Spinal cord (tissue), 10 donors: ENCODE measurements around the gene HS6ST3. TPM values are rescaled to one million over a fixed set of nuclear protein-coding genes. Genes with fewer than 3 reads are reported as not detected.

ENCODE experiments used
- DNase-seq, 6 donors: peaks; one replicate each; pipeline versions ENCODE4 v3.0.0 to v3.0.0-alpha.2; 2013 to 2015; ENCODE audit warnings: low spot score in 6 of 6, low read depth in 4 of 6
- H3K27ac ChIP-seq: one replicate; pipeline ENCODE4 v1.5.1; 2013; ENCODE audit warnings: low read depth, low read length, control low read depth
- H3K27me3 ChIP-seq: one replicate; pipeline ENCODE4 v1.6.1; 2013; ENCODE audit warnings: low read length; ENCODE audit not compliant: control insufficient read depth, insufficient read depth
- H3K36me3 ChIP-seq: one replicate; pipeline ENCODE4 v1.6.1; 2013; ENCODE audit warnings: low read length; ENCODE audit not compliant: control insufficient read depth, insufficient read depth
- H3K4me1 ChIP-seq: one replicate; pipeline ENCODE4 v1.6.1; 2013; ENCODE audit warnings: low read length; ENCODE audit not compliant: control insufficient read depth, insufficient read depth
- H3K4me3 ChIP-seq: one replicate; pipeline ENCODE4 v1.5.1; 2013; ENCODE audit warnings: low read depth, low read length, control low read depth
- H3K9me3 ChIP-seq: one replicate; pipeline ENCODE4 v1.6.1; 2013; ENCODE audit warnings: low read length; ENCODE audit not compliant: control insufficient read depth, insufficient read depth
- WGBS: methylation state at CpG from one replicate; pipeline ENCODE4 v1.1.5; 2013; ENCODE audit warnings: missing lambda C conversion rate; ENCODE audit not compliant: insufficient coverage; 5-methylcytosine and 5-hydroxymethylcytosine counted together
- polyA plus RNA-seq, 2 donors: library from polyadenylated mRNA; unstranded; fragments of 120-200 nt; gene quantifications; one replicate each; pipeline ENCODE4 v1.2.1, GENCODE V29; 2013; ENCODE audit not compliant: insufficient read length in 2 of 2
- total RNA-seq, 2 donors: library from RNA; depleted of rRNA in 1 of 2; stranded (reverse); fragments of 120-200 nt in 1 of 2; fragments of >200 nt in 1 of 2; gene quantifications; one replicate each; pipeline versions ENCODE4 v1.2.3 to v1.2.4, GENCODE V29; 2013 to 2014
- donor health status: healthy.

The HS6ST3 gene
- total and polyA plus RNA-seq, 4 donors, result 7.7 to 36.2 (median 23.7) TPM

DNA sequence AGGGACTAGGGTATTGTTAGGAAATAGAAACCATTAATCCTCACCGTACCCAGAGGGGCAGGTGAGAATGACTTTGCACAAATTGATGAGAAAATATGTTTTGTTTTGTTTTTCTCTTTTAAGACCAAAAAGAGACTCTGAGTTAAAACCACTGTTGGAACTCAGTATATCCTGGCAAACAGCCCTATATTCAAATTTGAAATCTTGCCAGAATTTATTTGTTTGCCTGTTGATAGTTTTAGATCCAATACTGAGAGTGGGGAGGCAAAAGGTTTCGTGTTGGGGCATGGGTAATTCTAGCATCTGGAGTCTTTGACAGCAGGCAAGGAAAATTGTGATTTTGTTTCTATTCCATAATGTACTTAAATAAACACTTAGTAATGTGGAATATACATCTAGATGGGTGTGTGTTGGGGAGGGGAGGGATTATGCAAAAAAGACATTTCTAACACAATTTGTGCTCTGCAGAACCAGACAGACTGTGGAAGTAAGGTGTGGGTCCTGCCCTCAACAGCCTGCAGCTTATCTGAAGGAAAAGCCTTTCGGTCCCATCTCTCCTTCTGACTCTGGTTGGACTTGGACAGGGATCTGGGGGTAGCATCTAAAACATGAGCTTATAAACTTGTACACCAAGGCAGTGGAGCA lies 713.7 kb downstream of the HS6ST3 start:
- DNase-seq, result no peak
- no peak overlapping the region for H3K4me3 ChIP-seq
- 90% methylated on average over 1 of the region's 3 CpGs for WGBS
- H3K4me1 ChIP-seq, result no peaks in the 10 kb centered on the region
- no peaks in the 10 kb centered on the region for H3K27me3 ChIP-seq
- H3K9me3 ChIP-seq, result no peaks in the 10 kb centered on the region
- no peaks in the 10 kb centered on the region for H3K36me3 ChIP-seq
- H3K27ac ChIP-seq, result no peak overlapping the region

DNA sequence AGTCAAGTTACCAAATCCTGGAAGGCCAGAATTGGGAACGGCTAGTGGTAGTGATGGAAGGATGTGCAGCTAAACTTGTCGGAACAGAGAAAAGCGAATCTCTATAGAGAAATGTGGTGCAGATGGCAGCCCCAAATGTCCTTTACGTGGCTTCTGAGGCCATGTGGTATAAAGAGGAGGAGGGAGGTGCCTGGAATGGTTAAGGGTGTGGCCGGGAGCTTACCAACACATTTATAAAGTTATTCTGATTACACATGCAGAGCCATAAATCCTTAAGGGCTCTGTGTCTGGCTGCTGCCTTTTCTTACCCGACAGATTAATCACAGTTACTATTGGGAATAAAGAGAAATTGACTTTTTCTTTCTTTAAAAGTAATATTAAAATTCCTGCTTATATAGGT lies 714.3 kb downstream of the HS6ST3 start:
- no peaks in the 10 kb centered on the region for H3K36me3 ChIP-seq
- no peaks in the 10 kb centered on the region for H3K27me3 ChIP-seq
- WGBS, result 92% methylated on average over 4 of the region's 6 CpGs
- no peak overlapping the region for H3K4me3 ChIP-seq
- no peak for DNase-seq
- H3K27ac ChIP-seq, result no peak overlapping the region
- no peaks in the 10 kb centered on the region for H3K4me1 ChIP-seq
- H3K9me3 ChIP-seq, result no peaks in the 10 kb centered on the region

- Histone ChIP-seq H3K27me3 (no peaks in the 10 kb centered on the region), H3K9me3 (no peaks in the 10 kb centered on the region), H3K27ac (no peak overlapping the region), H3K4me1 (no peaks in the 10 kb centered on the region), H3K4me3 (no peak overlapping the region), H3K36me3 (no peaks in the 10 kb centered on the region)
- WGBS, result 100% methylated on average over 1 of the region's 3 CpGs
- no peak for DNase-seq
Observed at GRCh38 chr13:96806746-96807145, 716.8 kb downstream of the HS6ST3 start.

DNA sequence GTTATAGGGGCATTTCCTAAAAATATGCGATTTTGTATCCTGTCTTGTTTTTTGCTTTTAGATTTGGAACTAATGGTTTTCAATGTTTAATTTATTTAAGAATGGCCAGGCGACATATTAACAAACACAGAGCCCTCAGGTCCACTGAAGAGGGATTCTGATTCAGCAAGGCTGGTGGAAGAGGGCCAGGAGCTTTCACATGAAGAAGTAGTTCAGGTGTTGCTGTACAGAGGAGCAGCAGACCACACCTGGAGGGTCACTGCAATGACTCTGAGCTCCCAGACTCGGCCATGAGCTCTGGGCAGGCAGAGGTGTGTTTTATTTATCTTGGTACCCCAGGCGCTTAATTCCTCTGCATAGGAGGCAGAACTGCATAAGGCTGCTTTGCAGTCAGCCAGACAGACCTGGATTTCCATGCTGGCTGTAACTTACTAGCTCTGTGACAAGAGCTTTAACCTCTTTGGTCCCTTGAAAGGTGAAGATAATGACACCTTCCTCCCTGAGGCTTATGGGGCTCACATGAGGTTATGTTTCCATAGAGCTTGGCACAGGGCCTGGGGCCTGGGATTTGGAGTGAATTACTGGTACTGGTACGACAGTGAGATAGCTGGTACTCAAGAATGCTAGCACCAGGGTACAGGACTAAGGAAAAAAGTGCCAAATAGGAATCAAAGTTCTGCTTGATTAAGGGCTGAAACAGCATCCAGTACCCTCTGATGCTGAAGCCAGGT lies 719.6 kb downstream of the HS6ST3 start:
- H3K4me3 ChIP-seq, result no peak overlapping the region
- WGBS, result 74% methylated on average over 4 of the region's 5 CpGs
- no peaks in the 10 kb centered on the region for H3K4me1 ChIP-seq
- no peaks in the 10 kb centered on the region for H3K9me3 ChIP-seq
- no peak overlapping the region for H3K27ac ChIP-seq
- DNase-seq, result no peak
- no peaks in the 10 kb centered on the region for H3K36me3 ChIP-seq
- no peaks in the 10 kb centered on the region for H3K27me3 ChIP-seq

DNA sequence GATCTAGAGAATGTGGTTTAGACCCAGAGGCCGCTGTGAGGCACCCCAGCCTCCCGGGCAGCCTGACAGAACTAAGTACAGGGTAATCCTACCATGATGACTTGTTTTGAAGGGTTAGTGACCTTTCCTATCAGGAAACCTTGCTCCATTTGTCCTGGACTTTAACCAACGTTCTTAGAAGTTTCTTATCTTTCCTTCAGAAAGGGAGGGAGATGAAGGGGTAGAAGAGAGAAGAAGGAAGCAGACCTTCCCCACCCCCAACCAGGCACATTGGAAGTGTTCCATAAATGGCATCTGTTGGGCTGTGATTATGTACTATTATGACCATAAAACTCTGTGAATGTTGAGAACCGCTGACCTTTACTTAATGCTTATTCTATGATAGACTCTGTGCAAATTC lies 720.2 kb downstream of the HS6ST3 start:
- 100% methylated on average over 2 of the region's 4 CpGs for WGBS
- H3K27ac ChIP-seq, result no peak overlapping the region

GRCh38 chr13:96811049-96811448 lies 721.1 kb downstream of the HS6ST3 start:
- no CpG with 5 or more reads among the region's 5 CpGs for WGBS
- H3K27ac ChIP-seq, result no peak overlapping the region
- H3K36me3 ChIP-seq, result no peaks in the 10 kb centered on the region
- no peaks in the 10 kb centered on the region for H3K9me3 ChIP-seq
- no peaks in the 10 kb centered on the region for H3K4me1 ChIP-seq
- H3K4me3 ChIP-seq, result no peak overlapping the region
- DNase-seq, result no peak
- no peaks in the 10 kb centered on the region for H3K27me3 ChIP-seq

More for the DNA sequence above, 720.2 kb downstream of the HS6ST3 start:
- Histone ChIP-seq H3K36me3 (no peaks in the 10 kb centered on the region), H3K9me3 (no peaks in the 10 kb centered on the region), H3K4me1 (no peaks in the 10 kb centered on the region), H3K27me3 (no peaks in the 10 kb centered on the region), H3K4me3 (no peak overlapping the region)
- DNase-seq, result no peak

- DNase-seq, result no peak
- H3K27ac ChIP-seq, result no peak overlapping the region
- no peak overlapping the region for H3K4me3 ChIP-seq
- WGBS, result 77% methylated on average over 2 of the region's 4 CpGs
- H3K36me3 ChIP-seq, result no peaks in the 10 kb centered on the region
- no peaks in the 10 kb centered on the region for H3K4me1 ChIP-seq
- no peaks in the 10 kb centered on the region for H3K27me3 ChIP-seq
- H3K9me3 ChIP-seq, result no peaks in the 10 kb centered on the region
Observed at GRCh38 chr13:96816261-96816660, 726.4 kb downstream of the HS6ST3 start.

DNA sequence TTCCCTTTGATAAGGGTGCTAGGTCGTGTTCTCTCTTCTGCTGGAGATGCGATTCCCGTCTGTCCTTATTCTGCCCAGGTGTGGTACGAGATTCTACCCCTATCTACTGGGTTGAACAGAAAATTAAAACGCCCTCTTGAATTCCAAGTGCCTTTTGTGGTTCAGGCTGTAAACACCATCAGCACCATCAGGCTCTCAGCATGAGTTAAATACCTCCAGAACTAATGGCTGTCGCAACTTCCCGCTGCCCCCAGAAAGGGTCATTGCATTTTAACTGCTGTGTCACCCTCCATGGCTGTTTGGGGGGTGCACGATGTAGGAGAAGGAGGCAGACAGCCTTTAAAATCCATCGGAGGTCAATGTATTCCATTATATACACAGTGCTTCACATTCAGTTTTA lies 727.0 kb downstream of the HS6ST3 start:
- no peaks in the 10 kb centered on the region for H3K9me3 ChIP-seq
- WGBS, result 58% methylated on average over 4 of the region's 9 CpGs
- no peaks in the 10 kb centered on the region for H3K27me3 ChIP-seq
- no peak overlapping the region for H3K27ac ChIP-seq
- no peaks in the 10 kb centered on the region for H3K36me3 ChIP-seq
- no peaks in the 10 kb centered on the region for H3K4me1 ChIP-seq
- no peak for DNase-seq
- no peak overlapping the region for H3K4me3 ChIP-seq

DNA sequence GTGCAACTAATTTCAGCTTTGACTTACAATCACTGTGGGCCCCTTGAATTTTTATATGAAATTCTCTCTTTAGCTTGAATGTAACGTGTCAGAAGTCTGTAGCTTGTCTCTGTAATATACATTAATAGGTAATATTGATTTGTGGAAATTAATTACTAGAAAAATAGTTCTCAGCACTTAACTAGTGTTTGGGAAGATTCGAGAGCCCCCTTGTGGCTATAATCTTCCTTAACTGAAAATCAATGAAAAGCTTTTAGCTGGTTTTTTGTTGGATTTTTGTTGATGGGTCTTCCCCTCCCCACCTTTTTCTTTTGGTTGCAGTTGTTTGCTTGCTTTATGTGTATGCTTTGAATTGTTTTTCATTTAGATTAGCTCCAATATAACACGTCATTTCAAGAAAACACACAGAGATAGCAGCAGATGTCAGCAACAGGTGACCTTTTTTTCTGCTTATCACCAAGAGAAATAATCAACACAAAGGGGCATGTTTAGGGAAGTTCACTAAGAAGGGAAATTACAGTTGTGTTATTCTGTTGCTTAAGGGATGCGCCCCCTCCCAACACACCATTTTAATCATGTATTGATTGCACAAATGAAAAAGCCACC lies 727.5 kb downstream of the HS6ST3 start:
- WGBS, result no CpG with 5 or more reads among the region's 4 CpGs
- H3K36me3 ChIP-seq, result no peaks in the 10 kb centered on the region
- H3K27me3 ChIP-seq, result no peaks in the 10 kb centered on the region
- H3K27ac ChIP-seq, result no peak overlapping the region
- no peak overlapping the region for H3K4me3 ChIP-seq
- no peaks in the 10 kb centered on the region for H3K9me3 ChIP-seq
- no peaks in the 10 kb centered on the region for H3K4me1 ChIP-seq
- DNase-seq, result peak in 3 of 6 donors; percentile 21 to 85 (median 65)

GRCh38 chr13:96819375-96819774 lies 729.5 kb downstream of the HS6ST3 start:
- Histone ChIP-seq H3K27me3 (no peaks in the 10 kb centered on the region), H3K27ac (no peak overlapping the region), H3K36me3 (no peaks in the 10 kb centered on the region), H3K9me3 (no peaks in the 10 kb centered on the region), H3K4me3 (no peak overlapping the region), H3K4me1 (no peaks in the 10 kb centered on the region)
- WGBS, result no CpG with 5 or more reads among the region's 5 CpGs
- DNase-seq, result no peak
